Neural cell (in vitro differentiated cells): ENCODE data around the gene C1QTNF4. TPM values are rescaled to one million over a fixed set of nuclear protein-coding genes. Genes with fewer than 3 reads are reported as not detected.

Experiments
- H2AFZ ChIP-seq: fragments of 200-600, 300-800 bp; sonication (generic), shearing (Covaris generic); 2 replicates; pipeline ENCODE4 v1.6.0; 2014; ENCODE audit warnings: low read depth, mild to moderate bottlenecking, antibody characterized with exemption, low read length, moderate library complexity
- H3F3A ChIP-seq: fragments of 200-600 bp; shearing (Covaris generic); 2 replicates; pipeline ENCODE4 v1.6.1; 2016; ENCODE audit warnings: mild to moderate bottlenecking, moderate library complexity, mixed read lengths, antibody characterized with exemption, low read length; ENCODE audit not compliant: insufficient read depth, poor library complexity, severe bottlenecking
- H3K27ac ChIP-seq: fragments of 200-600, 300-800 bp; sonication (generic), shearing (Covaris generic); 2 replicates; pipeline ENCODE4 v1.5.1; 2014; ENCODE audit warnings: mild to moderate bottlenecking, low read length, moderate library complexity
- H3K27me3 ChIP-seq: fragments of 300-800, 200-600 bp; sonication (generic), shearing (Covaris generic); 2 replicates; pipeline ENCODE4 v1.6.0; 2014; ENCODE audit warnings: mild to moderate bottlenecking, low read depth, low read length, moderate library complexity; ENCODE audit not compliant: insufficient read depth
- H3K36me3 ChIP-seq: fragments of 300-800, 200-600 bp; sonication (generic), shearing (Covaris generic); 2 replicates; pipeline ENCODE4 v1.5.1; 2014; ENCODE audit warnings: mild to moderate bottlenecking, antibody characterized with exemption, low read length, moderate library complexity; ENCODE audit not compliant: insufficient read depth
- H3K4me2 ChIP-seq: fragments of 300-800, 200-600 bp; sonication (generic), shearing (Covaris generic); 2 replicates; pipeline ENCODE4 v1.6.0; 2014; ENCODE audit warnings: mild to moderate bottlenecking, low read length
- H3K4me3 ChIP-seq: fragments of 300-800, 200-600 bp; sonication (generic), shearing (Covaris generic); 2 replicates; pipeline ENCODE4 v1.5.1; 2014; ENCODE audit warnings: mild to moderate bottlenecking, low read length, moderate library complexity
- H3K79me2 ChIP-seq: fragments of 200-600 bp; shearing (Covaris generic); replicated peaks from 2 replicates; pipeline ENCODE4 v1.6.0; 2014; ENCODE audit warnings: mild to moderate bottlenecking, low read length, moderate library complexity; ENCODE audit not compliant: insufficient read depth
- H3K9ac ChIP-seq: fragments of 300-800, 200-600 bp; sonication (generic), shearing (Covaris generic); 2 replicates; pipeline ENCODE4 v1.6.1; 2016; ENCODE audit warnings: mild to moderate bottlenecking, low read length, mixed read lengths
- H3K9me2 ChIP-seq: fragments of 200-600 bp; shearing (Covaris generic); 2 replicates; pipeline ENCODE4 v1.6.1; 2016; ENCODE audit warnings: mild to moderate bottlenecking, low read length, mixed read lengths; ENCODE audit not compliant: insufficient read depth
- H3K9me3 ChIP-seq: fragments of 200-600, 300-800 bp; sonication (generic), shearing (Covaris generic); 2 replicates; pipeline ENCODE4 v1.6.1; 2016; ENCODE audit warnings: mild to moderate bottlenecking, mixed run types, low read length, moderate library complexity, mixed read lengths
- H4K20me1 ChIP-seq: fragments of 200-600 bp; shearing (Covaris generic); 2 replicates; pipeline ENCODE4 v1.6.1; 2016; ENCODE audit warnings: mild to moderate bottlenecking, mixed run types; ENCODE audit not compliant: insufficient read depth
- CTCF ChIP-seq: fragments of 450-650 bp; IDR thresholded peaks from 2 replicates; pipeline ENCODE4 v1.5.1; 2014; ENCODE audit warnings: antibody characterized with exemption, mild to moderate bottlenecking, moderate library complexity; ENCODE audit not compliant: poor library complexity, severe bottlenecking
- EP300 ChIP-seq: fragments of 450-650 bp; conservative IDR thresholded peaks from 2 replicates; pipeline ENCODE4 v1.6.1; 2014; ENCODE audit warnings: antibody characterized with exemption, mild to moderate bottlenecking, moderate library complexity; ENCODE audit not compliant: poor library complexity, severe bottlenecking
- EZH2 ChIP-seq: fragments of 200-600, 300-800 bp; shearing (Covaris generic), sonication (generic); IDR thresholded peaks from 2 replicates; pipeline ENCODE4 v1.6.1; 2014; ENCODE audit warnings: antibody characterized with exemption, low read length, borderline replicate concordance, mild to moderate bottlenecking; ENCODE audit not compliant: insufficient read depth, poor library complexity, severe bottlenecking
- MXI1 ChIP-seq: fragments of 450-650 bp; conservative IDR thresholded peaks from 2 replicates; pipeline ENCODE4 v1.6.1; 2014; ENCODE audit warnings: antibody characterized with exemption, mild to moderate bottlenecking; ENCODE audit not compliant: poor library complexity, severe bottlenecking
- POLR2AphosphoS5 ChIP-seq: IDR thresholded peaks from 2 replicates; pipeline ENCODE4 v1.6.1; 2012
- RAD21 ChIP-seq: fragments of 450-650 bp; conservative IDR thresholded peaks from 2 replicates; pipeline ENCODE4 v1.6.1; 2014; ENCODE audit warnings: antibody characterized with exemption, mild to moderate bottlenecking, moderate library complexity
- REST ChIP-seq: IDR thresholded peaks from 2 replicates; pipeline ENCODE4 v1.6.1; 2012; ENCODE audit warnings: borderline replicate concordance
- SMC3 ChIP-seq: fragments of 450-650 bp; conservative IDR thresholded peaks from 2 replicates; pipeline ENCODE4 v1.6.1; 2014; ENCODE audit warnings: antibody characterized with exemption, mild to moderate bottlenecking, moderate library complexity; ENCODE audit not compliant: poor library complexity
- TAF1 ChIP-seq: IDR thresholded peaks from 2 replicates; pipeline ENCODE4 v1.6.1; 2012; ENCODE audit warnings: low read depth
- polyA plus RNA-seq: library from polyadenylated mRNA; depleted of rRNA; stranded (reverse); fragments of >200 nt; gene quantifications from 2 replicates; pipeline ENCODE4 v1.2.3, GENCODE V29; 2014

Gene C1QTNF4
- polyA plus RNA-seq, 1 donor from 2014 or later, result 16.4 TPM

- TF ChIP-seq POLR2AphosphoS5 (peak; percentile 16), CTCF (no peak)
- Histone ChIP-seq H3K27ac (no peak overlapping the region), H3K79me2 (no peaks in the 10 kb centered on the region), H3K9me3 (no peaks in the 10 kb centered on the region), H3K36me3 (no peaks in the 10 kb centered on the region), H3K4me2 (no peak overlapping the region), H4K20me1 (no peaks in the 10 kb centered on the region), H3K4me3 (no peak overlapping the region), H3K9me2 (no peaks in the 10 kb centered on the region), H3K27me3 (no peaks in the 10 kb centered on the region), H3F3A (no peaks in the 10 kb centered on the region), H3K9ac (no peak overlapping the region), H2AFZ (no peak overlapping the region)
These were observed 12.5 kb upstream of the C1QTNF4 start for GRCh38 chr11:47606731-47607130.

GRCh38 chr11:47605921-47606320 is 11.7 kb upstream of the C1QTNF4 start:
- no peaks in the 10 kb centered on the region for H3K9me3 ChIP-seq
- H3K9me2 ChIP-seq, result no peaks in the 10 kb centered on the region
- TF ChIP-seq EZH2 (no peak), EP300 (no peak), RAD21 (no peak), MXI1 (no peak), SMC3 (no peak), TAF1 (no peak), POLR2AphosphoS5 (no peak), CTCF (no peak), REST (no peak)
- no peak overlapping the region for H3K4me3 ChIP-seq
- H3K79me2 ChIP-seq, result no peaks in the 10 kb centered on the region
- H2AFZ ChIP-seq, result no peak overlapping the region
- no peaks in the 10 kb centered on the region for H3K27me3 ChIP-seq
- H3K4me2 ChIP-seq, result no peak overlapping the region
- no peak overlapping the region for H3K27ac ChIP-seq
- H3F3A ChIP-seq, result no peaks in the 10 kb centered on the region
- H4K20me1 ChIP-seq, result no peaks in the 10 kb centered on the region
- H3K9ac ChIP-seq, result no peak overlapping the region
- no peaks in the 10 kb centered on the region for H3K36me3 ChIP-seq
